ENCODE results near the gene P2RX6. TPM values are rescaled to one million over a fixed set of nuclear protein-coding genes. Genes with fewer than 3 reads are reported as not detected.

Gene P2RX6
- total RNA-seq, 1 donor from 2014 or later: not detected

- Mint-ChIP-seq H3K27me3 (no peaks in the 10 kb centered on the region), H3K36me3 (ENCODE audit: low read depth) (peaks cover 18% of the 10 kb centered on the region), H3K4me3 (no peak overlapping the region), H3K4me1 (no peaks in the 10 kb centered on the region), H3K27ac (no peak overlapping the region), H3K9me3 (no peaks in the 10 kb centered on the region)
- no peak for DNase-seq
- intact Hi-C loops (cut with micrococcal nuclease): no loop called here
Observed at GRCh38 chr22:20994902-20995241, 20.1 kb upstream of the P2RX6 start.

DNA sequence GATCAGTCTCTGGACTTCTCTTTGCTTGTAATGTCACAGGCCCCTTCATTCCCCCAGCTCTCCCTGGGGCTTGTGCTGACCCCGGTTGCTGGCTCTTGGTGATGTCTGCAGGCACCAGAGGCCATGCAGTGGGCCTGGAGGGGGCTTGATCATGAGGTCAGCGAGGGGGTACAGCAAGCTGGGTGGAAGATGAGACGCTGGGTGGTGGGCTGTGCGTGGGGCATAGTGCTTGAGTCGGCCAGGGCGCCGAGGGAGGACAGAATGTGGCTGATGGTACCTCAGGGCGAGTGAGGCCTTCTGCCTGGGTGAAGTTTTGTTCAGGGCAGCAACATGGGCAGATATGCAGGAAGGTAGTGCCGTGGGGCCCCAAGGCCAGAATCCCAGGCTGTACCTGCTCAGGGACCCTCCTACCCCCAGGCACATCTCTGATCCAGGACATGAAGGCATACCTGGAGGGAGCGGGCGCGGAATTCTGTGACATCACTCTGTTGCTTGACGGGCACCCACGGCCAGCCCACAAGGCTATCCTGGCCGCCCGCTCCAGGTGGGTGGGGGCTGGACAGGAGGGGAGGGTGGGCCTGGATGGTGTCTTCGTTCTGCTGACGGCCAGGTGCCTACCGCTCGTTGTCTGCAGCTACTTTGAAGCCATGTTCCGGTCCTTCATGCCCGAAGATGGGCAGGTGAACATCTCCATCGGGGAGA lies 19.5 kb upstream of the P2RX6 start:
- Mint-ChIP-seq H3K27ac (no peak overlapping the region), H3K36me3 (ENCODE audit: low read depth) (peaks cover 19% of the 10 kb centered on the region), H3K9me3 (no peaks in the 10 kb centered on the region), H3K27me3 (no peaks in the 10 kb centered on the region), H3K4me1 (peaks cover 2% of the 10 kb centered on the region), H3K4me3 (no peak overlapping the region)
- DNase-seq: no peak
- intact Hi-C loops (cut with micrococcal nuclease): no loop called here

- intact Hi-C loops (cut with micrococcal nuclease): no loop called here
- Mint-ChIP-seq H3K27ac (no peak overlapping the region), H3K4me3 (no peak overlapping the region), H3K9me3 (no peaks in the 10 kb centered on the region), H3K27me3 (no peaks in the 10 kb centered on the region), H3K36me3 (ENCODE audit: low read depth) (peaks cover 19% of the 10 kb centered on the region), H3K4me1 (peaks cover 2% of the 10 kb centered on the region)
- no peak for DNase-seq
Observed at GRCh38 chr22:20996031-20996410, 18.9 kb upstream of the P2RX6 start.

GRCh38 chr22:20996598-20997535 lies 18.1 kb upstream of the P2RX6 start:
- no peaks in the 10 kb centered on the region for H3K27me3 Mint-ChIP-seq
- no peak overlapping the region for H3K27ac Mint-ChIP-seq
- intact Hi-C loops (cut with micrococcal nuclease): no loop called here
- H3K4me3 Mint-ChIP-seq: no peak overlapping the region
- peaks cover 21% of the 10 kb centered on the region for H3K36me3 Mint-ChIP-seq (ENCODE audit: low read depth)
- H3K4me1 Mint-ChIP-seq: peaks cover 5% of the 10 kb centered on the region
- H3K9me3 Mint-ChIP-seq: no peaks in the 10 kb centered on the region
- no peak for DNase-seq

- intact Hi-C loops (cut with micrococcal nuclease): no loop called here
- Mint-ChIP-seq H3K4me3 (no peak overlapping the region), H3K27me3 (no peaks in the 10 kb centered on the region), H3K36me3 (ENCODE audit: low read depth) (peaks cover 21% of the 10 kb centered on the region), H3K4me1 (peaks cover 9% of the 10 kb centered on the region), H3K9me3 (no peaks in the 10 kb centered on the region), H3K27ac (no peak overlapping the region)
- no peak for DNase-seq
Observed at GRCh38 chr22:20997536-20998257, 17.3 kb upstream of the P2RX6 start.

GRCh38 chr22:20998411-20999336 lies 16.3 kb upstream of the P2RX6 start:
- Mint-ChIP-seq H3K4me3 (peak overlapping the region; percentile 11), H3K27me3 (no peaks in the 10 kb centered on the region), H3K4me1 (peaks cover 14% of the 10 kb centered on the region), H3K27ac (no peak overlapping the region), H3K9me3 (no peaks in the 10 kb centered on the region), H3K36me3 (ENCODE audit: low read depth) (peaks cover 23% of the 10 kb centered on the region)
- no peak for DNase-seq
- intact Hi-C loops (cut with micrococcal nuclease): no loop called here

- no peaks in the 10 kb centered on the region for H3K27me3 Mint-ChIP-seq
- DNase-seq: no peak
- H3K4me3 Mint-ChIP-seq: peak overlapping the region; percentile 97
- no peak overlapping the region for H3K27ac Mint-ChIP-seq
- peaks cover 23% of the 10 kb centered on the region for H3K36me3 Mint-ChIP-seq (ENCODE audit: low read depth)
- no peaks in the 10 kb centered on the region for H3K9me3 Mint-ChIP-seq
- peaks cover 14% of the 10 kb centered on the region for H3K4me1 Mint-ChIP-seq
- intact Hi-C loops (cut with micrococcal nuclease): loop anchor here (5.0 to 10.0 kb wide), 3 partner anchors 37 to 1145 kb away; partner anchors contain the start of genes GNB1L, RANBP1, RTL10 and TRMT2A
Observed at GRCh38 chr22:20999350-21000206, 15.4 kb upstream of the P2RX6 start.

DNA sequence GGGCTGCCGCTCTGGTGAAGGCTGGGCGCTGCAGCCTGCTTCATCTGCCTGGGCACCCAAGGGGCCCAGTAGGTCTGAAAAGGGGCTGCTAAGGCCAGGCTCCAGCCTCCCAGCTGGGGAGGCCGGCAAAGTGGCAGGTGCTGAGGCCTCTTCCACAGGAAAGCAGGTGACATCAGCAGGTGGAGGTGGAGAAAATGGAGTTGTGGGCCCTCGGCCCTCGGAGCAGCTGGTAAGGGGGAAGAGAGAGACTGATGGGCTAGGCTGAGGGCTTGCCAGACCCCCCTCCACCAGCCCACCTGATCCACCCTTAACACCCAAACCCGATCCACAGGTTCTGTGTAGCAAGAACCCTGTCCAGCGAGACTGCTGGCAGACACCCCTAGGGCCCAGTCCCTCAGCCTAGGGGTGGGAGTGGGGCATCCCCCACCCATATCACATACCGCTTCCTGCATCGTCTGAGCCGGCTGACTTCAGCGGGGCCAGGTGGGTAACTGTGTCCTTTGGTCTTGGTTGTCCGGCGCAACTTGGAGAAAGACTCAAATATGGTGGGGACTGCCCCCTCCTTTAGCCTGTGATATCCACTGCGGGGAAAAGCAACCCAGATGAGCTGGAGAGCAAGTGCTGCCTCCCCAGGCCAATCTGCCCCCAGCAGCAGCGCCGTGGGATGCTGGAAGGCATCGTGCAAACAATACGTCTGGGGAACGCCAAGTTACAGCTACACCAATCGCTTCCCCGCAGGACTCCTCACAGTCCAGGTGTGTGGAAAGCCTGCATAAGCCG lies 14.6 kb upstream of the P2RX6 start:
- Mint-ChIP-seq H3K27me3 (no peaks in the 10 kb centered on the region), H3K9me3 (no peaks in the 10 kb centered on the region), H3K4me1 (peaks cover 14% of the 10 kb centered on the region), H3K36me3 (ENCODE audit: low read depth) (peaks cover 21% of the 10 kb centered on the region), H3K4me3 (peak overlapping the region; percentile 97), H3K27ac (peak overlapping the region; percentile 99)
- intact Hi-C loops (cut with micrococcal nuclease): loop anchor here (5.0 to 10.0 kb wide), 3 partner anchors 38 to 1146 kb away; partner anchors contain the start of genes GNB1L, RANBP1, RTL10 and TRMT2A
- DNase-seq: peak; percentile 70

DNA sequence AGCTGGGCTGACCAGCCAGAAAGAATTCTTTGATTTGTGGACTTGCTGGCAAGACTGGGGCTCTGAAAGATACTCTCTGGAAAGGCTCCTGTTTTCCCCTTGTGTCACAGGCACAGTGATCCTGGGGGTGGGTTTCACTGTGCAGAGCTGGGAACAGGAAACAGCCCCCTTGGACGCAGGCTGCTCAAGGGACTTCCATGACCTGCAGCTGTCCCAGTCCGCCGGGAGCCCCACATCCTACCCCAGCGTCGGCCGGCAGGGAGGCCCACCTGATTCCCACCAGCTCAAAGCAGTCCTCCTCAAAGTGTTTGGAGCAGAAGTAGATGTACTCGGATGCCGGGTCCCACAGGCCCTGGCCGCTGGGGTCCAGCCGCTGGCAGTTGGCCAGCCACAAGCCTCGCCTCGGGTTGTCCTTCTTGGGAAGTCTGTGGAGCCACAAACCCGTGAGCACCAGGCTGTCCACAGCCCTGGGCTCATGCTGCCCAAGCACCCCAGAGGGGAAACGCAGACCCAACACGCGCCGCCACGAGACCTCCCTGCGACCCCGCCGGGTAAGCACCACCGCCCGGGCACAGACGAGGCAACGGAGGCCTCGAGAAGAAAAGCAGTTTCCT lies 13.9 kb upstream of the P2RX6 start:
- H3K4me1 Mint-ChIP-seq: peaks cover 14% of the 10 kb centered on the region
- no peak for DNase-seq
- H3K4me3 Mint-ChIP-seq: peak overlapping the region; percentile 97
- H3K36me3 Mint-ChIP-seq (ENCODE audit: low read depth): peaks cover 20% of the 10 kb centered on the region
- peak overlapping the region; percentile 99 for H3K27ac Mint-ChIP-seq
- intact Hi-C loops (cut with micrococcal nuclease): loop anchor here (1.0 to 10.0 kb wide), 4 partner anchors 19 to 1146 kb away; partner anchors contain the start of genes GNB1L, LZTR1, RANBP1 and RTL10
- no peaks in the 10 kb centered on the region for H3K27me3 Mint-ChIP-seq
- H3K9me3 Mint-ChIP-seq: no peaks in the 10 kb centered on the region

GRCh38 chr22:21001601-21002325 lies 13.2 kb upstream of the P2RX6 start, which contains the start of gene THAP7:
THAP7 (minus strand) TSS chr22:21002118; CDS start chr22:21001911, 207 bp downstream.
- peaks cover 20% of the 10 kb centered on the region for H3K36me3 Mint-ChIP-seq (ENCODE audit: low read depth)
- DNase-seq: peak; percentile 99
- intact Hi-C loops (cut with micrococcal nuclease): loop anchor here (1.0 to 10.0 kb wide), 7 partner anchors 13 to 1147 kb away; partner anchors contain the start of genes CRKL, GNB1L, LZTR1 and PI4KA
- H3K9me3 Mint-ChIP-seq: no peaks in the 10 kb centered on the region
- H3K27me3 Mint-ChIP-seq: no peaks in the 10 kb centered on the region
- H3K27ac Mint-ChIP-seq: peak within 1 kb of the TSS; percentile 99
- peak within 1 kb of the TSS; percentile 97 for H3K4me3 Mint-ChIP-seq
- peaks cover 14% of the 10 kb centered on the region for H3K4me1 Mint-ChIP-seq

GRCh38 chr22:21003782-21004181 lies 11.2 kb upstream of the P2RX6 start:
- Mint-ChIP-seq H3K9me3 (no peaks in the 10 kb centered on the region), H3K4me1 (peaks cover 14% of the 10 kb centered on the region), H3K36me3 (ENCODE audit: low read depth) (peaks cover 18% of the 10 kb centered on the region), H3K4me3 (peak overlapping the region; percentile 97), H3K27ac (no peak overlapping the region), H3K27me3 (peaks cover 3% of the 10 kb centered on the region)
- intact Hi-C loops (cut with micrococcal nuclease): loop anchor here (2.0 to 10.0 kb wide), 4 partner anchors 41 to 1149 kb away; partner anchors contain the start of genes CRKL, GNB1L, RANBP1 and RTL10
- DNase-seq: no peak

Data from activated CD4-positive, alpha-beta T cell treated with anti-CD3 and anti-CD28 coated beads, Interleukin-2, amount 10 ng/mL, durations not matched to agents 24 days and 14 days (primary cell).